ENCODE data around the gene PRDM16.
"Not testable (repeated sequence)": the region's sequence is repeated elsewhere in the genome, so short reads cannot be mapped to it uniquely, and the experiment has no call there.

Gene PRDM16

GRCh38 chr1:3237994-3238702 lies 169.1 kb downstream of the PRDM16 start:
- no peak for DNase-seq (ENCODE audit: extremely low read depth in 1 of 2, low read depth in 1 of 2)

DNA sequence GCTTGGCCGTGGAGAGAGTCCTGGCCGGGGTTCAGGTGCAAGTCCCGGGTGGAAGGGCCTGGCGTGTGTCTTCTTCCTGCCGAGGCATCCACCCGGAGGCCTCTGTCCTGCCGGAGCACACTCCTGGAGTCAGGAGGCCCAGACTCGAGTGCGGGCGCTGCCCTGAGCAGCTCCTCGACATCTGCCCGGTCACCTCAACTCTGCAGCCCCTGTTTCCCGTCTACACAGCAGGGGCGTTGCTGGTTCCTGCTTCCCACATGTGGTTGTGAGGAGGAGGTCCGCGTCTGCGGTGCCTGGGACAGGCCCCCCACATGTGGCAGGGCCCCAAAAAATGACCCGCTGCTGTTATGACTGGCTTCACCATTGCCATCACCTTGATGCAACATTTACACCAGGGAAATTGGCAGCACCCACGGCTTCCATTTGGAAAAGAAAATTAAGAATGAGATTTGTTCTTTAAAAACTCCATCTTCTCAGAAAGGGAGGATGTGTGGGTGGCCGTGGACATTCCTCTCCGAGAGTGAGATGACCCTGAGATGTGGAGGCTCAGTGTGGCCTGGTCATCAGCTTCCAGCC lies 169.8 kb downstream of the PRDM16 start:
- DNase-seq (ENCODE audit: extremely low read depth in 1 of 2, low read depth in 1 of 2): no peak

GRCh38 chr1:3239991-3240390 lies 171.0 kb downstream of the PRDM16 start:
- not testable (repeated sequence) for DNase-seq (ENCODE audit: extremely low read depth in 1 of 2, low read depth in 1 of 2)

DNA sequence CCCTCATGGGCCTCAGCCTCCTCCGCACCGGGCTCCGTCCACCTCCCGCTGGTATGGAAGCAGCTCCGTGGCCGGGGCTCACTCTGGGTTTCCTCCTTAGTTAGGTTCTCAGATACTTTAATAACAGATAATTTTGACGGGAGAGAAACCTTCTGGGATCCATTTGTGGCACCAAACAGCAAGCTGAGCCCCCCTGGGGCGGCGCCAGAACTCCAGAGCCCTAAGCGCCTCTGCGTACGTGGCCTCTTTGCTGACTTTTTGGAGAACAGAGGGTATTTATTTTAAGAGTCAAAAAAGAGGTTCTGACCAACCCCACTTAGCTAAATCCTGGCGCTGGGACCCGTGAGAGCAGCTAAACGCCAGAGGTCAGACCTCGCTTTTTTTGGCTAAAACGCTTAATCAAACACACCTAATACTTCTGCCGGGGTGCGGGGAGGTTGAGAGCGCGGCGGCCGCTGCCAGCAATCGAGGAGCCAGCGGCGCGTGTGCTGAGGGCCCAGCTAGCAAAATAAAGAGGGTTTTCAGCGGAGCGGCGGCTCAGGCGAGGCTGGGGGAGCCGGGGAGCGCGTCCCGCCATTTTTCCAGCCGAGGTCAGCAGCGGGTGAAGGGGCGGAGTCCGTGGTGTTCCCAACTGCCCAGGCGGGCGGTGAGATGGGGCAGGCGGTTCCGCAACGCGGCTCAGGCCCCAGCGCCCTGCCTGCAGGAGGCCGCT lies 171.7 kb downstream of the PRDM16 start:
- DNase-seq (ENCODE audit: extremely low read depth in 1 of 2, low read depth in 1 of 2): no peak

GRCh38 chr1:3241236-3241550 lies 172.2 kb downstream of the PRDM16 start:
- no peak for DNase-seq (ENCODE audit: extremely low read depth in 1 of 2, low read depth in 1 of 2)

DNA sequence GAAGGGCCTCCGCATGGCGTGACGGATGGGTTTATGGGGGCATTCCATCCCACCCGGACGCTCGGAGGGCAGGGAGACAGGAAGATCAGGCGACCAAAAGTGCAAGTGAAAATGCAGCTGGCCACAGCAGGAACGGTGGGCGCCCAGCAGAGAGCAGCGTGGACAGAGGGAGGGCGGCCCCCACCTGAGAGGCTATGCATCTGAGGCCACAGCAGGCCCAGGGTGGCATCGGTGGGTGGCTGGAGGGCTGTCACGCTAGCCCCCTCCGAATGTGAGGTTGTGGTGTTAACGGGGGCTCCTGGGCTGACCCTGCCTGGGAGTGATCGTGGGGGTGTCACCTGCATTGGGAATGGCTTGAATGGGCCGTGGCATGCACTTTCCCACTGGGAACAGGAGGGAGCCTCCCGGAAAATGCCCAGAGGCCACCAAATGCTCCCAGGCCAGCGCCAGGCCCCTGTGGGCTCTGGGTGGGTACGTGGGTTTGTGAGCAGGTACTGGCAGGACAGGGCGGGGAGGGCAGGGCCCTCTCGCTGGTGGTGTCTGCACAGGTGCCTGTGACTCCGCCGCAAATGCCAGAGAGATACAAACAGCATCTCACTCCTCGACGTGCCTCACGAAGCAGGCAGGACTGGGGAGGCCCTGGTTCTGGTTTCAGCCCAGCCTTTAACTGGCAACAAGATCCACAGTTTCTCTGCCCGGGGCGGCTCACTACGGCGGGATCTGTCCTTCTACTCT lies 172.8 kb downstream of the PRDM16 start:
- no peak for DNase-seq (ENCODE audit: extremely low read depth in 1 of 2, low read depth in 1 of 2)

GRCh38 chr1:3242408-3243260 lies 173.6 kb downstream of the PRDM16 start:
- DNase-seq (ENCODE audit: extremely low read depth in 1 of 2, low read depth in 1 of 2): no peak

DNA sequence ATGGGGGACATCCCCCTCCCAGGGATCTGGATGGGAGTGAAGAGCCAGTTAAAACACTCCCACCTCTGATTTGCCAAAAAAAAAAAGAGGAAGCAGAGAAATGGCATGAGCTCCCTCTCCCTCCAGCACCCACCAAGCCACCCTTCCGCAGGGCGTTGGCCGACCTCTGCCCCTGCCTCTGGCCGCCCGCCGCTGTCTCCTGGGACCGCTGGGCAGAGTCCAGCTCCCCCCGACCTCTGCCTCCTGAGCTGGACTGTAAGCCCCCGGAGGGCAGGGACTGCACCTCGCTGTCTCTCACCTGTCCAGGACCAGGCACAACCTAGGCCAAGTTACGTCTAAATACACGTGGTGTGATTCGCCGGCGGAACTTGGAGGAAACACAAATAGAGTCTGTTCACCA lies 174.3 kb downstream of the PRDM16 start:
- no peak for DNase-seq (ENCODE audit: extremely low read depth in 1 of 2, low read depth in 1 of 2)

- no peak for DNase-seq (ENCODE audit: extremely low read depth in 1 of 2, low read depth in 1 of 2)
Measured at GRCh38 chr1:3244025-3244926, 175.3 kb downstream of the PRDM16 start.

DNA sequence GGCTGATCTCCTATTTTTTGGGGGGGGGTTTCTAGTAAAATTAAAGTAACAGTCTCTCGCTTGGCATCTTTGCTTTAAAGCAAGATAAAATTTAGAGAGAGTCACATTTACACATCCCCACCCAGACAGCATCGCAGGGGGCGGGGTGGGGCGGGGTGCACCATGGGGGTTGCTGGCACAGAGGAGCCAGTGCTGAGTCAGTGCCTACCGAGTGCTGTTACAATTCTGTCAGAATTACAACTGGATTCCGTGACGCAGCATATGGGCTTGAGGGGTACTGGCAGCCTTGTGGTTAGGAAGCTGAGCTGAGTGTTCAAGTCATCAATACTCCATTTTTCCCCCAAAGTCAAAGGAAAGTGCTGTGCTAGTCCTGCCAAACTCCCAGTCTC lies 175.9 kb downstream of the PRDM16 start:
- no peak for DNase-seq (ENCODE audit: extremely low read depth in 1 of 2, low read depth in 1 of 2)

DNA sequence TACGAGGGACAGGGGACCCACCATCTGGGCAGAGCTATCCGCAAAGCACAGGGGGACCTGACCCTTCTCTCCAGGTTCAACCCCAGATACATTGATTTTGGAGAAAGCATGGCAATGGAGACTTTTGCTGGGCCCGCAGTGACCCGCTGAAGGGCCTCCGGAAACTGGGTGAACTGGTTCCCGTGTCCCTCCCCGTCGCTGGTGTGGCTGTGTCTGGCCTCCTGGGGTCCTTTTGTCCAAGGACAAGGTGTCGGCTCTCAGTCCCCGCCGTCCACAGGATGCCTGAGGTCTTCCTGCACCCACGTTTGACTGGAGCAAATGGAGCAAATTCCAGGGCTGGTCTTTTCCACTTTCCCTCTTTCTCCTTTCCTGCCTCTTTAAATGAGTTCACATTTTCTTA lies 176.3 kb downstream of the PRDM16 start:
- no peak for DNase-seq (ENCODE audit: extremely low read depth in 1 of 2, low read depth in 1 of 2)

- DNase-seq (ENCODE audit: extremely low read depth in 1 of 2, low read depth in 1 of 2): no peak
Measured at GRCh38 chr1:3245768-3246167, 176.8 kb downstream of the PRDM16 start.

DNA sequence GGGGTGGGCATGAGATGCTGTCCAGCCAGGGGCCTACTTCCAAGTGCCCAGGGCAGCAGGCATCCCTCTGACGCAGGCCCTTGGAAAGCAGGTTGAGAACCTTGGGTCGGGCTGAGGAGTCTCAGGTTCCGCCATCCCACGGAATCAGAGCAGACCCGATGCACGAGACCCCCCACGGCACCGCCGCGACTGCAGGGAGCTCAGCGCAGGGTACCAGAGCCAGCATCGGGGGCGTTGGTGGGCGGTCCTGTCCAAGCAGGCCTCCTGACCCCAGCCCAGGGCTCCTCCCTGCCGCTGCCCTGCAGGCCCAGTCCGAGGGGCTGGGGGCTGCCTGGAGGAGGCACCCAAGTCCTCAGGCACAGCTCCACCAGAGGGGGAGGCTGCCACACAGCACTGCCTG lies 177.2 kb downstream of the PRDM16 start:
- no peak for DNase-seq (ENCODE audit: extremely low read depth in 1 of 2, low read depth in 1 of 2)

DNA sequence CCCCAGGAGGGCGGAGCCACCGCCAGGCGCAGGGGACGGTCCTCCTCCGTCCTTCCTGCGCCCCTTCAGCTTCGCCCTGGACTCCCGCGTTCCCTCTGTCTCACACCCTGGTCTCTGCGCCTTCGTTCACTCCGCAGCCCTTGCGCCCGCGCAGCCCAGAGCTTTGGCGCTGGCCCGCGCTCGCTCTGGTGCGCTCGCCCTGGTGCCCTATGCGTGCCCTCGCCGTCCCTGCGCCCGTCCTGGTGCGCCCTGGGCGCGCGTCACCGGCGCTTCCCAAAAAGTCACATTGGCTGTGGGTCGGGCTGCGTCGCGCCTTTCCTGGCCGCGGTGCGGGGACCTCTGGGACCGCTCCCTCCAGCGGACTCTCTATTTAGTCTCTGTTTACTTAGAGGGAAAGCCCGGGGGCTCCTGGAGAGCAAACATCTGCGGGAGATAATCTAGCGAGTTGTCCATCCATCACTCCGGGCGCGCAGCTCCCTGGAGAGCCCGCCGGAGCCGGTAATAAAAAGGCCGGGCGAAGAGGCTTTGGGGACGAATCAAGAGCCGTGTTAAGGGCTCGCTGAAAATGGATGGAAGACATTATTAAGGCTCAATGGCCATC lies 178.6 kb downstream of the PRDM16 start:
- no peak for DNase-seq (ENCODE audit: extremely low read depth in 1 of 2, low read depth in 1 of 2)

- no peak for DNase-seq (ENCODE audit: extremely low read depth in 1 of 2, low read depth in 1 of 2)
Measured at GRCh38 chr1:3248155-3249141, 179.4 kb downstream of the PRDM16 start.

GRCh38 chr1:3249231-3249630 lies 180.2 kb downstream of the PRDM16 start:
- no peak for DNase-seq (ENCODE audit: extremely low read depth in 1 of 2, low read depth in 1 of 2)

DNA sequence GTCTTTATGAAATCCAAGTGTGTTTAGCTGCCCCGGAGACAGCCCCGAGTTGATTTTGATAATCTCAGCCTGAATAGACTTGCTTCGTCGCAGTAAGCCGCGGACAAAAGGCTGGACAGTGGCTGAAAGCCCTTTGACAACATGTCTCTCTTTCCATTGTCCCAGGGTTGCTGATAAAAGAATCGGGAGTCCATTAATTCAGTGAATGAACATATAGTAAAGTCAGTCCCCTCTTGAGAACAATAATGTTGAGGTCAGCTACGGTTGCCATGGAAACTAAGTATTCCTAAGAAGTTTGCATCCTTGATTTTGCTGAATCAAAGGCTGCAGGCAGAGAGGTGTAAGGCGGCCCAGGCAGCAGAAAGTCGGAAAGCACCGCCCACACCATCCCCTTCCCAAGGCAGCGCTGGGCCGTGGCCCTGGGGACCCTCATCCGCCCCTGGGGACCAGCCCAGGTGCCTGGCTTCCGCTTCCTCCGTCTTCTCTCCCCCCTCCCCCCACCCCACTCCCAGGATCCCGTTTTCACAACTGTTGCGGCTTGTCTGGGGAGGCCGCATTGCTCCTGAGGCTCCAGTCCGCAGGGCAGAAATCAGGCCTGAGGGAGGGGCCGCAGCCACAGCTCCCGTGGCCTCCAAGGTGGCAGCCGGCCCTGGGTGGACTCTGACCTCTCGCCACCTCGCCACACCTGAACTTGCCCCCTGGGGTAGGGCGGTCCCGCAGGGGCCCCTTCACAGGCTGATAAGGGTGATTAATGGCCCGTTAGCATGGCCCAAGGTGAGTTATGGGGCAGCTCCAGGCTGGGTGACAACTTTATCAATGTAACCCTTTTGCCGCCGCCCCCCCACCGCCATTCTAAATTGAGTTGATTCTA lies 180.9 kb downstream of the PRDM16 start:
- no peak for DNase-seq (ENCODE audit: extremely low read depth in 1 of 2, low read depth in 1 of 2)
